ENCODE data around the gene SLC22A3. TPM values are rescaled to one million over a fixed set of nuclear protein-coding genes. Genes with fewer than 3 reads are reported as not detected.
A peak's percentile ranks its signal among the peaks of the same experiment; 100 is the strongest.
"Not testable (repeated sequence)": the region's sequence is repeated elsewhere in the genome, so short reads cannot be mapped to it uniquely, and the experiment has no call there.

SLC22A3 gene, protein sequence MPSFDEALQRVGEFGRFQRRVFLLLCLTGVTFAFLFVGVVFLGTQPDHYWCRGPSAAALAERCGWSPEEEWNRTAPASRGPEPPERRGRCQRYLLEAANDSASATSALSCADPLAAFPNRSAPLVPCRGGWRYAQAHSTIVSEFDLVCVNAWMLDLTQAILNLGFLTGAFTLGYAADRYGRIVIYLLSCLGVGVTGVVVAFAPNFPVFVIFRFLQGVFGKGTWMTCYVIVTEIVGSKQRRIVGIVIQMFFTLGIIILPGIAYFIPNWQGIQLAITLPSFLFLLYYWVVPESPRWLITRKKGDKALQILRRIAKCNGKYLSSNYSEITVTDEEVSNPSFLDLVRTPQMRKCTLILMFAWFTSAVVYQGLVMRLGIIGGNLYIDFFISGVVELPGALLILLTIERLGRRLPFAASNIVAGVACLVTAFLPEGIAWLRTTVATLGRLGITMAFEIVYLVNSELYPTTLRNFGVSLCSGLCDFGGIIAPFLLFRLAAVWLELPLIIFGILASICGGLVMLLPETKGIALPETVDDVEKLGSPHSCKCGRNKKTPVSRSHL
- total RNA-seq, result 10 to 100 TPM; 11.8 to 31.0 (median 22.3) TPM

DNA sequence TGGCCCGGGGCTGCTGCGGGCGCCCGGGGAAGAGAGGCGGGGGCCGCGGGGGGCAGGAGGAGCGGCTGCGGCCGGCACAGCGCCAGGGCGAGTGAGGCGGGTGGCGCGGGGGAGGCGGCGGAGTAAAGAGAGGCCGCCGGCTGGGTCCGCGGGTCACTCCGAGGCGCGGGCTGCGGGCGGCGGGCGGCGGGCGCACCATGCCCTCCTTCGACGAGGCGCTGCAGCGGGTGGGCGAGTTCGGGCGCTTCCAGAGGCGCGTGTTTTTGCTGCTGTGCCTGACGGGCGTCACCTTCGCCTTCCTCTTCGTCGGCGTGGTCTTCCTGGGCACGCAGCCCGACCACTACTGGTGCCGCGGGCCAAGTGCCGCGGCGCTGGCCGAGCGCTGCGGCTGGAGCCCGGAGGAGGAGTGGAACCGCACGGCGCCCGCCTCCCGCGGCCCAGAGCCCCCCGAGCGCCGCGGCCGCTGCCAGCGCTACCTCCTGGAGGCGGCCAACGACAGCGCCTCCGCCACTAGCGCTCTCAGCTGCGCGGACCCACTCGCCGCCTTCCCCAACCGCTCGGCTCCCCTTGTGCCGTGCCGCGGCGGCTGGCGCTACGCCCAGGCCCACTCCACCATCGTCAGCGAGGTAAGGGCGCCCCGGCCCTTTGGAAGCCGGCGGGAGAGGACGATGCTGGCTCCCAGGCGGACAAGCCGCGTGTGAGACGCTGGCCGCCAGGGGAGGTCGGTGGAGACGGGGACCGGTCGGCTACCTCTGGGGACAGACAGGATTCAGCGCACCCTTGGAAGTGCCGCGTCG lies at the start of gene SLC22A3:
SLC22A3 (plus strand) TSS at position 156 of the 797 bp plus-strand sequence; CDS start at position 198, 42 bp downstream.
- no CpG with 5 or more reads among the region's 105 CpGs for WGBS, 2 donors (ENCODE audit: low coverage in 1 of 2)
- TF ChIP-seq POLR2A (IDR thresholded peaks at IDR 0.05), result peak; percentile 30 to 44
- no peak for TF ChIP-seq POLR2AphosphoS5 (IDR thresholded peaks at IDR 0.05)
- TF ChIP-seq, protein P1, sequence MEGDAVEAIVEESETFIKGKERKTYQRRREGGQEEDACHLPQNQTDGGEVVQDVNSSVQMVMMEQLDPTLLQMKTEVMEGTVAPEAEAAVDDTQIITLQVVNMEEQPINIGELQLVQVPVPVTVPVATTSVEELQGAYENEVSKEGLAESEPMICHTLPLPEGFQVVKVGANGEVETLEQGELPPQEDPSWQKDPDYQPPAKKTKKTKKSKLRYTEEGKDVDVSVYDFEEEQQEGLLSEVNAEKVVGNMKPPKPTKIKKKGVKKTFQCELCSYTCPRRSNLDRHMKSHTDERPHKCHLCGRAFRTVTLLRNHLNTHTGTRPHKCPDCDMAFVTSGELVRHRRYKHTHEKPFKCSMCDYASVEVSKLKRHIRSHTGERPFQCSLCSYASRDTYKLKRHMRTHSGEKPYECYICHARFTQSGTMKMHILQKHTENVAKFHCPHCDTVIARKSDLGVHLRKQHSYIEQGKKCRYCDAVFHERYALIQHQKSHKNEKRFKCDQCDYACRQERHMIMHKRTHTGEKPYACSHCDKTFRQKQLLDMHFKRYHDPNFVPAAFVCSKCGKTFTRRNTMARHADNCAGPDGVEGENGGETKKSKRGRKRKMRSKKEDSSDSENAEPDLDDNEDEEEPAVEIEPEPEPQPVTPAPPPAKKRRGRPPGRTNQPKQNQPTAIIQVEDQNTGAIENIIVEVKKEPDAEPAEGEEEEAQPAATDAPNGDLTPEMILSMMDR (IDR thresholded peaks at IDR 0.05), result peak; percentile 8 to 46 (median 38)
- no peak for TF ChIP-seq EP300 (IDR thresholded peaks at IDR 0.05)
- Histone ChIP-seq H3K4me1 (peaks cover 0 to 54% (median 5%) of the 10 kb centered on the region in 3 donors), H3K27ac (peak within 1 kb of the TSS; percentile 67 to 91 (median 85)), H3K27me3 (peaks cover 19% of the 10 kb centered on the region), H3K36me3 (no peaks in the 10 kb centered on the region), H3K9me3 (no peaks in the 10 kb centered on the region), H3K4me3 (peak within 1 kb of the TSS; percentile 77 to 78)
- peak; percentile 78 for ATAC-seq

DNA sequence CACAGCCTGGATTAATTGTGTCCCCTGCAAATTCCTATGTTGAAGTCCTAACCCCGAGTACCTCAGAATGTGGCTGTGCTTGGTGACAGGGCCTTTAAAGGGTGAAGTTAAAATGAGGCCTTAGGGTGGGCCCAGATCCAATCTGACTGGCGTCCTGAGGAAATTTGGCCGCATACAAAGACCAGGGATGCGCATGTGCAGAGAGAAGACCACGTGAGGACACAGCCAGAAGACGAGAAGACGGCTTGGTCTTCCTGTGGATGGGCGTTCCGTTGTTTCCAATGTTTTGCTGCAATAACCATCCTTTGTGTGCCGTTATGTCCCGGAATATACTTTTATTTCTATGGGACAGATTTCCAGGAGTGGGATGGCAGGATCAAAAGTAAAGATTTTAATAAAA lies 48.6 kb upstream of the SLC22A3 start:
- TF ChIP-seq POLR2A (IDR thresholded peaks at IDR 0.05) (no peak), EP300 (IDR thresholded peaks at IDR 0.05) (no peak), POLR2AphosphoS5 (IDR thresholded peaks at IDR 0.05) (no peak)
- TF ChIP-seq, protein P1 (IDR thresholded peaks at IDR 0.05), result no peak
- Histone ChIP-seq H3K27me3 (no peaks in the 10 kb centered on the region), H3K4me1 (peaks cover 0 to 4% (median 0%) of the 10 kb centered on the region in 3 donors), H3K4me3 (no peak overlapping the region), H3K9me3 (no peaks in the 10 kb centered on the region), H3K27ac (no peak overlapping the region), H3K36me3 (no peaks in the 10 kb centered on the region)
- no peak for ATAC-seq
- whole genome bisulfite sequencing, 2 donors (ENCODE audit: low coverage in 1 of 2), result 93 to 97% methylated on average over 7 to 8 of the region's 11 CpGs

- H3K27me3 ChIP-seq, result no peaks in the 10 kb centered on the region
- TF ChIP-seq, protein P1 (IDR thresholded peaks at IDR 0.05), result no peak
- no peak for TF ChIP-seq EP300 (IDR thresholded peaks at IDR 0.05)
- TF ChIP-seq POLR2AphosphoS5 (IDR thresholded peaks at IDR 0.05), result no peak
- no peak for TF ChIP-seq POLR2A (IDR thresholded peaks at IDR 0.05)
- H3K4me1 ChIP-seq, result peaks cover 0 to 4% (median 0%) of the 10 kb centered on the region in 3 donors
- 51 to 73% methylated on average over 3 to 5 of the region's 15 CpGs for WGBS, 2 donors (ENCODE audit: low coverage in 1 of 2)
- ATAC-seq, result no peak
- no peaks in the 10 kb centered on the region for H3K36me3 ChIP-seq
- no peak overlapping the region for H3K27ac ChIP-seq
- H3K4me3 ChIP-seq, result no peak overlapping the region
- no peaks in the 10 kb centered on the region for H3K9me3 ChIP-seq
Measured at GRCh38 chr6:160300076-160300695, 48.0 kb upstream of the SLC22A3 start.

GRCh38 chr6:160301339-160301738 lies 46.8 kb upstream of the SLC22A3 start:
- WGBS, 2 donors (ENCODE audit: low coverage in 1 of 2), result 40 to 60% methylated on average over 1 of the region's 4 CpGs
- ATAC-seq, result no peak
- no peaks in the 10 kb centered on the region for H3K27me3 ChIP-seq
- H3K27ac ChIP-seq, result no peak overlapping the region
- H3K9me3 ChIP-seq, result no peaks in the 10 kb centered on the region
- no peaks in the 10 kb centered on the region for H3K36me3 ChIP-seq
- TF ChIP-seq POLR2AphosphoS5 (IDR thresholded peaks at IDR 0.05) (no peak), EP300 (IDR thresholded peaks at IDR 0.05) (no peak)
- H3K4me3 ChIP-seq, result no peak overlapping the region
- H3K4me1 ChIP-seq, result peaks cover 0 to 4% (median 0%) of the 10 kb centered on the region in 3 donors

GRCh38 chr6:160302431-160303082 lies 45.6 kb upstream of the SLC22A3 start:
- not testable (repeated sequence) for H3K9me3 ChIP-seq, H3K4me1 ChIP-seq, H3K27ac ChIP-seq, H3K36me3 ChIP-seq, H3K4me3 ChIP-seq, H3K27me3 ChIP-seq, ATAC-seq
- 86% methylated on average over 1 of the region's 2 CpGs; no CpG with 5 or more reads in 1 of the 2 donors for WGBS, 2 donors (ENCODE audit: low coverage in 1 of 2)

All from gastroesophageal sphincter (tissue), 4 donors.